Kidney epithelial cell (primary cell): ENCODE measurements around the gene PSD. TPM values are rescaled to one million over a fixed set of nuclear protein-coding genes. Genes with fewer than 3 reads are reported as not detected.

Experiments
- DNase-seq: peaks from one replicate; pipeline ENCODE4 v3.0.0-alpha.2; 2010; ENCODE audit warnings: low read depth
- H3K27me3 ChIP-seq: 2 replicates; pipeline ENCODE4 v1.6.0; 2011; ENCODE audit warnings: low read length; ENCODE audit not compliant: control insufficient read depth, insufficient read depth
- H3K36me3 ChIP-seq: 2 replicates; pipeline ENCODE4 v1.5.1; 2011; ENCODE audit warnings: low read length; ENCODE audit not compliant: control insufficient read depth, insufficient read depth
- H3K4me3 ChIP-seq: 2 replicates; pipeline ENCODE4 v1.5.1; 2011; ENCODE audit warnings: low read depth, mild to moderate bottlenecking, control low read depth, low read length
- CTCF ChIP-seq: IDR thresholded peaks from 2 replicates; pipeline ENCODE4 v1.5.1; 2011; ENCODE audit warnings: mild to moderate bottlenecking, moderate library complexity, low read length, control low read depth, inconsistent platforms; ENCODE audit not compliant: insufficient read depth, poor library complexity, severe bottlenecking
- total RNA-seq: library from RNA; depleted of rRNA; stranded (reverse); fragments of >200 nt; gene quantifications from 2 replicates; pipeline ENCODE4 v1.2.3, GENCODE V29; 2015

PSD gene
- total RNA-seq, 1 donor from 2014 or later: 2.0 TPM

GRCh38 chr10:102396317-102396650 is 22.3 kb downstream of the PSD start:
- H3K27me3 ChIP-seq: no peaks in the 10 kb centered on the region
- no peak for DNase-seq
- TF ChIP-seq CTCF: no peak
- peaks cover 1% of the 10 kb centered on the region for H3K36me3 ChIP-seq
- peak overlapping the region; percentile 57 for H3K4me3 ChIP-seq

- TF ChIP-seq CTCF: no peak
- Histone ChIP-seq H3K4me3 (peak within 1 kb of the TSS; percentile 57), H3K27me3 (no peaks in the 10 kb centered on the region), H3K36me3 (peaks cover 1% of the 10 kb centered on the region)
- DNase-seq: no peak
These were observed 22.9 kb downstream of the PSD start, which contains the start of gene NFKB2 for GRCh38 chr10:102395400-102396316. Gene NFKB2, plus strand, starts transcription at chr10:102395705. Its CDS starts 255 bp downstream, at chr10:102395960.

GRCh38 chr10:102394801-102395399 is 23.7 kb downstream of the PSD start:
- Histone ChIP-seq H3K36me3 (peaks cover 1% of the 10 kb centered on the region), H3K27me3 (no peaks in the 10 kb centered on the region), H3K4me3 (peak overlapping the region; percentile 57)
- no peak for TF ChIP-seq CTCF
- no peak for DNase-seq

GRCh38 chr10:102394079-102394800 is 24.3 kb downstream of the PSD start:
- peak; percentile 95 for TF ChIP-seq CTCF
- DNase-seq: no peak
- H3K4me3 ChIP-seq: peak overlapping the region; percentile 57
- no peaks in the 10 kb centered on the region for H3K27me3 ChIP-seq
- H3K36me3 ChIP-seq: no peaks in the 10 kb centered on the region

- TF ChIP-seq CTCF: no peak
- no peaks in the 10 kb centered on the region for H3K36me3 ChIP-seq
- H3K27me3 ChIP-seq: no peaks in the 10 kb centered on the region
- no peak for DNase-seq
- H3K4me3 ChIP-seq: peak overlapping the region; percentile 57
These were observed 25.0 kb downstream of the PSD start for GRCh38 chr10:102393411-102394078.
